RKO (cell line): Measurements from ENCODE around the gene CALHM1.
"Not testable (repeated sequence)": the region's sequence is repeated elsewhere in the genome, so short reads cannot be mapped to it uniquely, and the experiment has no call there.

Experiments
- DNase-seq: peaks from one replicate; pipeline ENCODE4 v3.0.0-alpha.2; 2016; ENCODE audit warnings: low spot score

CALHM1 gene

DNA sequence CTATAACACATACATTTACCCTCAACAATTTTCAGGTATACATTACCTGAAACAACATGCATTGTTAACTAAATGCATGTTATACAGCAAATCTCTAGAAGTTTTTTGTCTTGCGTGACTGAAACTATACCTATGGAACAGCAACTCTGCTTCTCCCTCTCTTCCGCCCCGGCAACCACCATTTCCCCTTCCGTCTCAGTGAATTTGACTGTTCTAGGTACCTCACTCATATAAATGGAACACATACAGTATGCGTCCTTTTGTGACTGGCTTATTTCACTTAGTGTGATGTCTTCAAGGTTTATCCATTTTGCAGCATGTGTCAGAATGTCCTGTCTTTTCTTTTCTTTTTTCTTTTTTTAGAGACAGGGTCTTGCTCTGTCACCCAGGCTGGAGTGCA lies 29.1 kb downstream of the CALHM1 start:
- no peak for DNase-seq

DNA sequence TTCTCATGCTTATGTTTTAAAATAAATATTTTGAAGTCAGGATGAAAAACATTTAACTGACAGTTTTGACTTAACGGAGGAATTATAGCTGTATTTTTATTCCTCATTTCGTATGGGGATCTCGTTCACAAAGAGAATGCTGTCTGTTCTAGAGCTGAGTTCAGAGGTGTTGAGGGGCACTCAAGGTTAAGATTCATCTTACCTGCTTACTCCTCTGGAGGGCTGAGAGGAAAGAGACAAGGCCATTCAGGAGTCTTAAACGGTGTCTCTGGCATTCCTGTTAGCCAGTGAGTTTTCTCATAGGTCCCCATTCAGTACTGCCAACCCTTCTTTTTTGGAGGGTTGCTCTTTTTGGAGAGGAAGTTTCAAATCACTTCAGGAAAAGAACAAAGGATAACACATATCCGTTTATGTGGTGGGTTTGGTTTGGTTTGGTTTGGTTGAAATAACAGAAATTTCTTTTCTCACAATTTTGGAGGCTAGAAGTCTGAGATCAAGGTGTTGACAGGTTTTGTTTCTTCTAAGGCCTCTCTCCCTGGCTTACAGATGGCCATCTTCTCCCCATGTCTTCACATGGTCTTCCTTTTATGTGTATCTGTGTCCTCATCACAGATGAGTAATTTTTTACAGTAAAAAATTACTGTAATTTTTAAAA lies 29.6 kb downstream of the CALHM1 start:
- DNase-seq = no peak

GRCh38 chr10:103427866-103428265 lies 30.8 kb downstream of the CALHM1 start:
- DNase-seq = no peak

GRCh38 chr10:103423748-103424147 lies 35.0 kb downstream of the CALHM1 start:
- DNase-seq = no peak

- DNase-seq = no peak
Measured at GRCh38 chr10:103419101-103419500, 39.6 kb downstream of the CALHM1 start.

GRCh38 chr10:103417601-103418000 lies 41.1 kb downstream of the CALHM1 start:
- no peak for DNase-seq

DNA sequence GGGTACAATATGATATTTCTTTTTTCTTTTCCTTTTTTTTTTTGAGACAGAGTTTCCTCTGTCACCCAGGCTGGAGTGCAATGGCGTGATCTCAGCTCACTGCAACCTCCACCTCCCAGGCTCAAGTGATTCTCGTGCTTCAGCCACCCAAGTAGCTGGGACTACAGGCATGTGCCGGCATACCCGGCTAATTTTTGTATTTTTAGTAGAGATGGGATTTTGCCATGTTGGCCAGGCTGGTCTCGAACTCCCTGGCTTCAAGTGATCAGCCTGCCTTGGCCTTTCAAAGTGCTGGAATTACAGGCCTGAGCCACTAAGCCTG lies 41.6 kb downstream of the CALHM1 start:
- DNase-seq = not testable (repeated sequence)

DNA sequence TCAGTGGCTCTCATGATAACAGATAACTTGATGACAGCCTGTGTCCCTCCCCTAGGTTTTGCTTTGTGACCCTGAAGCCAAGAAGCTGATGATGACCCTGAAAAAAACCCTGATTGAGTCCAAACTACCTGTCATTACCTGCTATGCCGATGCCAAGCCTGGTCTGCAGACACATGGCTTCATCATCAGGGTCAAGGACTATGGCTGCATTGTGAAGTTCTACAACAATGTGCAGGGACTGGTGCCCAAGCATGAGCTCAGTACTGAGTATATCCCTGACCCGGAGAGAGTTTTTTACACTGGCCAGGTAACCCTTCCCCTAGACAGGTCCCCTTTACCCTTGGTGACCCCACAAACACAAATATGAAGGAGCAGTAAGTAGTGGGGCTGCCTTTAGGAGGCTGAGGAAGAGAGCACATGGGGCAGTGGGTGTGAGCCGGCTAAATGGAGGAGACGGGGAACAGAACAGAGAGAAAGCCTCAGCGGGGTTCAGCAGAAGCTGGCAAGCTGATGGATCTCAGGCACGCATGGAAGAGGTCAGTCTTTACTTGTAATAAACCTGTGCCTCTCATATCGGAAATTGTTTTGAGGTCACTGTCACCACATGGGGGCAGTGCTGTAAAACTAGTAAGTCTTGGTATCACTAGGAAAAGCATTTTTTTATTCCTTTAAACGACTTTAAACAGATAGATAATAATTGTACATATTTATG lies 42.1 kb downstream of the CALHM1 start:
- DNase-seq = peak; percentile 54

GRCh38 chr10:103415581-103415980 lies 43.1 kb downstream of the CALHM1 start:
- no peak for DNase-seq

DNA sequence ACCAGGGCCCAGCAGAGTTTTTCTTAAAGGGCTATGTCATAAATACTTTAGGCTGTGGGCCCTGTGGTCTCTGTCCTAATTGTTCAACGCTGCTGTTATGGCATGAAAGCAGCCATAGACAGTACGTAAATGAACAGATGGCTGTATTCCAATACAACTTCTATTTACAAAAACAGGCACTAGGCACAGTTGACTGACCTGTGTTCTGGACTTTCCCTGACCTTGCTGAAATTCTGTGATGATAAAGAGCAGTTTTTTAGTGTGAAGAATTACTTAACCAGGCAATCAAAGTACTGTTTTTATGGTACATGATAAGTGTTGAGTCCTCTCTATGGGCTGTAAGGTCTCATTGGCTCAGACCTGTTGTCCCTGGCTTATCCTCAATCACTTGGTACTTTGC lies 45.1 kb downstream of the CALHM1 start:
- no peak for DNase-seq
